ENCODE data around the gene RFPL1.
A peak's percentile ranks its signal among the peaks of the same experiment; 100 is the strongest.
"Not testable (repeated sequence)": the region's sequence is repeated elsewhere in the genome, so short reads cannot be mapped to it uniquely, and the experiment has no call there.

The RFPL1 gene

GRCh38 chr22:29479417-29480261 is 41.3 kb downstream of the RFPL1 start, which contains the start of gene NEFH:
Gene NEFH (plus strand): TSS chr22:29480218. CDS start chr22:29480263, 45 bp downstream.
- peak; percentile 23 to 35 for DNase-seq

GRCh38 chr22:29480262-29480511 is 41.8 kb downstream of the RFPL1 start:
- no peak for DNase-seq

- peak; percentile 86 to 89 for DNase-seq
Observed at GRCh38 chr22:29480512-29481264, 42.3 kb downstream of the RFPL1 start.

- no peak for DNase-seq
Observed at GRCh38 chr22:29481265-29482000, 43.0 kb downstream of the RFPL1 start.

- no peak for DNase-seq
Observed at GRCh38 chr22:29482253-29482652, 43.9 kb downstream of the RFPL1 start.

- DNase-seq: no peak
Observed at GRCh38 chr22:29482726-29483125, 44.3 kb downstream of the RFPL1 start.

- no peak for DNase-seq
Observed at GRCh38 chr22:29483254-29483653, 44.9 kb downstream of the RFPL1 start.

- DNase-seq: no peak
Observed at GRCh38 chr22:29484642-29485041, 46.3 kb downstream of the RFPL1 start.

GRCh38 chr22:29485448-29485847 is 47.1 kb downstream of the RFPL1 start:
- DNase-seq: no peak

- no peak for DNase-seq
Observed at GRCh38 chr22:29487426-29487986, 49.1 kb downstream of the RFPL1 start.

- not testable (repeated sequence) for DNase-seq
Observed at GRCh38 chr22:29489127-29489780, 50.9 kb downstream of the RFPL1 start.

- DNase-seq: no peak
Observed at GRCh38 chr22:29491012-29491411, 52.6 kb downstream of the RFPL1 start.

All from NCI-H1930 (cell line).